ELF-1 (cell line): ENCODE results near the gene PCDHGA1.

Experiments
- DNase-seq: peaks from one replicate; pipeline ENCODE4 v3.0.0-alpha.2; 2016; ENCODE audit warnings: low read depth, low spot score

The PCDHGA1 gene

DNA sequence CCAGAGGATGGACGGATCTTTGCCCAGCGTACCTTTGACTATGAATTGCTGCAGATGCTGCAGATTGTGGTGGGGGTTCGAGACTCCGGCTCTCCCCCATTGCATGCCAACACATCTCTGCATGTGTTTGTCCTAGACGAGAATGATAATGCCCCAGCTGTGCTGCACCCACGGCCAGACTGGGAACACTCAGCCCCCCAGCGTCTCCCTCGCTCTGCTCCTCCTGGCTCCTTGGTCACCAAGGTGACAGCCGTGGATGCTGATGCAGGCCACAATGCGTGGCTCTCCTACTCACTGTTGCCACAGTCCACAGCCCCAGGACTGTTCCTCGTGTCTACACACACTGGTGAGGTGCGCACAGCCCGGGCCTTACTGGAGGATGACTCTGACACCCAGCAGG lies 160.5 kb downstream of the PCDHGA1 start:
- no peak for DNase-seq

DNA sequence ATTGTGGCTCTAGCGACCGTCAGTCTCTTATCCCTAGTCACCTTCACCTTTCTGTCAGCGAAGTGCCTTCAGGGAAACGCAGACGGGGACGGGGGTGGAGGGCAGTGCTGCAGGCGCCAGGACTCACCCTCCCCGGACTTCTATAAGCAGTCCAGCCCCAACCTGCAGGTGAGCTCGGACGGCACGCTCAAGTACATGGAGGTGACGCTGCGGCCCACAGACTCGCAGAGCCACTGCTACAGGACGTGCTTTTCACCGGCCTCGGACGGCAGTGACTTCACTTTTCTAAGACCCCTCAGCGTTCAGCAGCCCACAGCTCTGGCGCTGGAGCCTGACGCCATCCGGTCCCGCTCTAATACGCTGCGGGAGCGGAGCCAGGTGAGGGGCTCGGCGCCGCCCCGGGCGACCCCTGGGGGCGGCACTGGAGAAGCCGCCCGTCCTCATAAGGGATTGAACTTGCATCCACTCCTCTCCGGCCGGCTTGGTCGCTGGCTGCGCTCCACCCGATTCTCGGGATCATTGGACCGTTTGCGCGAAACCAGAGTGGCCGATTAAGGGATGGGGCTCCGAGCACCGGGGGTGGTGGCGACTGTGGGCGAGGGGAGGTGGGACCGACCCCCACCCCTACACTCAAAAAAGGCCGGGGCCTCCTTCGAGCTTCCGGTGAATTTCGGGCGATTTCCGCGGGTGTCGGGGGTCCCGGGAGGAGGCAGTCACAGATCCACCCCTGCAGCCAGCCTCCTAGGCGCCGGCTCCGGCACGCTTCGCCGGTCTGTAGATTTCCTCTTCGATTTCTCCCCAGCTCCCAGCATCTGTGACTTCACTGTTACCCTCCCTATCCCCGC lies 161.2 kb downstream of the PCDHGA1 start:
- peak; percentile 57 for DNase-seq

DNA sequence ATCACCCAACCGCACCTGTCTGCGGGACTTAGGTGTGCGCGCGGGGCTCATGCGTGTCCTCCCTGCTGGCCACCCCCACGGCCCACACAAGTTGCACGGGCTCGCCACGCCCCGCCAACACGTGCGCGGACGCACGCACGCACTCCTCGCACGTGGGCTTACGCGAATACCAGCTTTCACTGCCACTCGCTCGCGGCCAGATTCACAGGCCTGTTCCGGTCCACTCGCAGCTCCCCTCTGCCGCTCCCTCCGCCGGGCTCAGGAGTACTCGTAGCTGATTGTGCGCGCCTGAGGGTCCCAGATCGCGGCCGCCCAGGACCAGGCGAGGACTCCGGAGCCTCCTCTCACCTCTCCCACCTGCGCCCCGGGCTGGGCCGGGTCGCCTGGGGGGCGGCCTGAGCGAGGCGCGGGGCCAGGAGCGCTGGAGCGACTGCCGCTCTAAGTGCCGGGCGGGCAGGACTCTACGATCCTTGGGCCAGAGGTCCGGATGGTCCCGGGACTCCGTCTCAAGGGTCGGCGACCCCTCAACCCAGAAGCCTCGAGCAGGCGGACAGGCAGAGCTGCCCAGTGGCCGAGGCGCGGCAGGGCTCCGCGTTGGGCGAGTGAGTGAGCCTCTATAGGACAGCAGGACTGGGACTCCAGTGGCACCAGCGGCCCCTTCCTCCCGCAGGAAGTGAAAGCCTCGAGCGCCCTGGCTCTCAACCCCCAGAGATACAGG lies 162.0 kb downstream of the PCDHGA1 start:
- DNase-seq: peak; percentile 57

DNA sequence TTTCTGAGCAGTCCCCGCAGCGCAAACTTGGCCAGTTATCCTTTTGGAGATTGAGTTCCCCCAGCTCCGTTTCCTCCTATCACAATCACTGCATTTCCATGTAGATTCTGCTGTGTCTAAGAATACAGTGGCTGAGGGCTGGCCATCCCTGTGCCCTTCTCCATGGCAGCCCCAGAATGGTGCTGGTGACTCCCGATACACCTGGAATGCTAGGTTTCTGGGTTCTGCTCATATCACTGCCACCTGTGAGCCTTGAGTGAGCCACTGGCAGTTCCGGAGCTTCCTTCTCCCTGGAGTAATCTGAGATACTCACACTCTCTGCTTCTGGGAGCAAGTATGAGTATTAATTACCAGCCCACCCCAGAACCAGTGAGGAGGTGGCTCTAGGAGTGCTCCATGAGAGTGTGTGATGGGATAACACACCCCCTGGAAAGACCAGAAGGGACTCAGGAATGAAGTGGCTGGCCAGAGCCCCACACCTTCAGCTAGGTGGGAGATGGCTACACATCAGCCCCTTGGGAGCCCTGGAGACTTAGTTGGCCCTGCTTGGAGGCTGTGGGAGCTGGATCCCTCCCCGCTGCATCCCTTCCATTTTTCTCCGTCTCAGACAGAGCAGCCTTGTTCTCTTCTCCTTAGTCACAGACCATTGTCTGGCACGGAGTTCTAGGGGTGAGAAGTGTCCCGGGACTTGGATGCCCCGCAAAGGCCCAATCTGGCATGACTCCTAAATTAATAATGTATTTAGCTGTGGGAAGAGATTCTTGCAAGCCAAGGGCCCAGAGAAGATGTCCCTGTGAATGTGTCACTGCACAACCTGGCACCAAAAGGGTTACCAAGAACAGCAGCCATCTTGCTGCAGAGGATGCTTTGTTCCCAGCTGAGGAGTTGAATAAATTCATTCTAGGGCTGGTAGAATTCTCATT lies 163.4 kb downstream of the PCDHGA1 start:
- no peak for DNase-seq

DNA sequence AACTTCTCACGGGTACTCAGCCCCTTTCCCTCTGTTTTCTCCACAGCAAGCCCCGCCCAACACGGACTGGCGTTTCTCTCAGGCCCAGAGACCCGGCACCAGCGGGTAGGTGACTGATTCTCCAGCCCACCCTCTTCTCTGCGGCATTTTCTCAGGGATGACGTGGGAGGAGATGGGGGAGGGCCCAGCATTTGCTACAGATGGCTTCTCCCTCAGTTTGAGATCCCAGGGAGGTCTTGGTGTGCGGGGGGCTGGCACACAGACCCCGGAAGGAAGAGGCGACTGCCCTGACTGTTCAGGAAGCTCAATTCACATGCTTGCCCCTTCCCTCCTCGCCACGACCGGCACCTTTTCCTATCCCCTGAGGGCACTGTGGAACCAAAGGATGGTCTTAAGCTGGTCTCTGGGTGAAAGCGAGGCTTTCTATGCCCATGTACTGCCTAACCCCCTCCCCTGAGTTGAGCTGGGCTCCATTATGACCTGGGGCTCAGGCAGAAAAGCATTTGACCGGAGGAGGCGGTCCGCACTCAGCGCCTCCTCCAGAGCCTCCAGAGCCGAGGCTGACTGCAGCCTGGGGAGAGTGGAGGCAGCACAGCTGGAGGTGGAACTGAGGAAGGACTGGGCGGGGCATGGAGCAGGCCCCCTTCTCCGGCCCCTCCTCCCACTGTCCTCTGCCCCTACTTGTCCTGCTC lies 164.6 kb downstream of the PCDHGA1 start:
- peak; percentile 80 for DNase-seq

DNA sequence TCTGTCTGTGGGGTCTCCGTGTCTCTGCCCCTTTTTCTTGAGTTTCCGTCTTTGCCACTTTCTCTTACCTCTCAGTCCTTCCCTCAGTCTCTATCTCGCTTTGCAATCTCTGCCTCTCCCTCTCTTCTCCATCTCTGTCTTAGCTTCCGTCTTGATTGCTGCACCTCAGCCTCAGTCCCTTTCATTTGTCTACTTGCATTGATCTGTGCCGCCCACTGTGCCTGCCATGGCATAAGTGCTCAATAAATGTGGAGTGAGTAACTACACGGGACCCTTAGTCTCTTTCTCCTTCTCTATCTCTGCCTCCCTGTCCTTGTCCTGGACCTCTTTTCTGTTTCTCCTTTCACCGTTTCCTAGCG lies 165.1 kb downstream of the PCDHGA1 start:
- no peak for DNase-seq

DNA sequence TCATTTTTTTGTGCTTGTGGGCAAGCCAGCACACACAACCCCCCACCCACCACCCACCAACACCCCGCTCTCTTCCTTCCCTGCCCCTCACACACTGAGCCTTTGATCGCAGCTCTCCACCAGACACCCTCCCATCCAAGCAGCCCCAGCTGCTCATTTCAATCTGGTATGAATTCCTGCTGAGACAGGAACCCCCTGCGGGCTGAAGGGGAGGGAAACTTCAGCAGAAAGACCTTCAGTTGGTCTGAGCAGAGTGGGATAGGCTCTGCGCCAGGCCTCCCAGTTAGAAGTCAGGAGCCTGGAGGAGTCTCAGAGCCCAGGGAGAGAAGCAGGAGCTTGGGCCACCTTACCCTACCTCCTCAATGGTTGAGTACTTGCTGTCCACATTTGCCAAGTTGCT lies 165.7 kb downstream of the PCDHGA1 start:
- peak; percentile 90 for DNase-seq

DNA sequence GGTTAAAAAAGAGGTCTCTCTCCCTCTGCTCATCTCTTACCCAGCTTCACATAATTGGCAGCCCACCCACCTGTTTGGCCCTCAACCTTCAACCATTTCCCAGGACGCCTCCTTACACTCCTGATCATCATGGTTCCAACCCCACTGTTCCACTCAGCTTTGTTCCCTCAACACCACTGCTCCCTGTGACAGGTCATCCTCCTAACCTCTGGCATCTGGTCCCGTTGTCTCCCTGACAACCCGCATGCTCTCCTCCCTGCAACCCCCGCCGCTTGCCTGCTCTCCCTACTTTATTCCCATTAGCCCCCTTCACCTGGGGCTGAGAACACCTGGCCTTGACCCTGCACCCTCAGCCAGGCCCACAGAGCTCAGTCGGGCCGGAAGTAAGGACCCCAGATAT lies 171.4 kb downstream of the PCDHGA1 start:
- no peak for DNase-seq

DNA sequence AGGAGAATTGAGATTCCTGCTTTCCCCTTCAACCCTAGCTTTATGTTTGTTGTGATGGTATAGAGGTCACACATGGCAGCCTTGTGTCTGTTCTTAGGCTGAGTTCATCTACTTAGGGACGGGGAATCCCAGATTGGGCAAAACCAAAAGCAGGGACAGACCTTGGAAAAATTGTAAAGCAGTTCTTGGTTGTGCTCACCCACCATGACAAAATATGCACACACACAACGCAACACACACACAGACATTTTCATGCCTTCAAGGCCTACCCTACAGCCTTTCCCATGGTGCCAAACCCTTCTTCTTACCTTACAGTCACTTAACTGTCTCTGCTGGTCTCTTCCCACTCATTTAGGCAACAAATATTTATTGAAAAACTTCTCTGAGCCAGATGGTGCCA lies 173.4 kb downstream of the PCDHGA1 start:
- no peak for DNase-seq

DNA sequence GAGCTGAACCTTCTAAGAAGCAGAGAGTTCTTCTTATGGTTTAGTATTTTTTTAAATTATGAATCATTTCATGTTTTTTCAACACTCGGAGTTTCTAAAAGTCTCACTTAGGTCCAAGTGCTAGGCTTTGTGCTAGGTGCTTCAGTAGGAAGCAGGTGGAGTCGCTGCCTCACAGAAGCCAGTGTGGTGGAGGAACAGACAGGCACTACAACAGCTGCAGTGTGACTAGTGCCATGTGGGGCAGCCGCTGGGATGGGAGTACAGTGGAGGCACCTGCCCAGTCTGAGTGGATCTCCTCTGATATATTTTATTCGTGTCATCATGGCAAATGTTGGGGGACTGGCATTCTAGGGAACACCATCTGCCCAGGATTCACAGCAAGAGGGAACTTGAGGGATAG lies 173.9 kb downstream of the PCDHGA1 start:
- DNase-seq: no peak

DNA sequence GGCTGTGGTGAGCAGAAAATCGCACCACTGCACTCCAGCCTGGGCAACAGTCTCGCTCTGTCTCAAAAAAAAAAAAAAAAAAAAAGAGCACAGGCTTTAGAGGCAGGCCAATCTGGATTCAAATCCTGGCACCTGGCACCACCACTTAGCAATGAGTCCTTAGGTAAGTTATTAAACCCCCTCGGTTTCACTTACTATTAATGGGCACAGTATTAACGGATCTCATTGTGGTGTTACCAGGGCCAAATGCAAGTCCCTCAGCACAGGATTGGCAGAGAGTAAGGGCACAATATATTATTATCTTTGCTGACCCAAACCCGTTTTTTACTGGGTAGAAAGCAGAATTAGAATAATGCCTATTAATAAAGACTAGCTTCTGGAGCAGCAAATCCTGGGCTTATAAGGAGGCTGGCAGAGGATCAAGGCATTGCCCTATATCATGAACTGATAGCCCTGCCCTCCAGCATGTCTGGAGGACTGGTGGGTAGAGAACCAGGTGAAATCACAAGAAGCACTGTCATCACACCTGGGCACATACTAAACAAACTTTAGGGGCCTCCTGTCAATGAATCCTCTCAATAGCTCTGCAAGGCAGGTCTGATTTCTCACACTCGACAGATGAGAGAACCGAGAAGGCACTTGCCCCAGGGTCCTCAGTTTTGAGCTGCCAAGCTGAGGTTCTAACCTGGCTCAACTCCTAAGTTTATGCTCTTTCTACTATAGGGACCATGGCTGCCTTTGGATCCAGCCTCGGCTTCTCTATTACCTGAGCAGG lies 176.3 kb downstream of the PCDHGA1 start:
- DNase-seq: no peak

DNA sequence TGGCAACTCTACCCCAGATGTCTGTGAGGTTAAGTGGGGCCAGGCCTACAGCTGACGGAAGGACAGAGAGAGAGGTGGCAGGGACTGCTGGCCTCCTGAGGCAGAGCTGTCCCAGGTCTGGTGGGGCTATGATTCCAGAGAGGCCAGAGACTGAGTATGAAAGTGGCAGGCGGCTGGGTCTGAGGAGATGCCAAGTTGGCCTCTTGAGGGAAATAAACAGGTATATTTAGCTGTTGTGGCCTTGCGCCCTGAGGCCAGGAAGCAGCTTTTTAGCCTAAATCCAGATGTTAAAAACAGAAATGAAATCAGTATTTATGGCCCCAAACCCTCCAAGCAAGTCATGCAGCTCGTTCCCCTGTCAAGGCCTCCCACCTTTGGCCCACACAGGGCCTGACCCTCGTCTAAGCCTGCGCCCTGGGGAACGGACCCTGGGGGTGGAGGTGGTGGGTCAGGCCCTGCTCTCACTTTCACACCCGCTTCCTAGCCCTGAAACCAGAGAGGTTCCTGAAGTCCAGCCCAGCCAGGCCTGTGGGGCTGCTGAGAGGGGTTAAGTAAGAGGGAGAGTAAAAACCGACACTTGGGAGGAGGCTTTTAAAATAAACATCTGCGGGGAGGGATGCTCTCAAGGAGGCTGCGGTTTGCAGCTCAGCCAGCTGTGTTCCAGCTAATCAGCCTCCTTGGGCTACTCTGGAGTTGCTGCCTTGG lies 177.2 kb downstream of the PCDHGA1 start:
- DNase-seq: peak; percentile 60

DNA sequence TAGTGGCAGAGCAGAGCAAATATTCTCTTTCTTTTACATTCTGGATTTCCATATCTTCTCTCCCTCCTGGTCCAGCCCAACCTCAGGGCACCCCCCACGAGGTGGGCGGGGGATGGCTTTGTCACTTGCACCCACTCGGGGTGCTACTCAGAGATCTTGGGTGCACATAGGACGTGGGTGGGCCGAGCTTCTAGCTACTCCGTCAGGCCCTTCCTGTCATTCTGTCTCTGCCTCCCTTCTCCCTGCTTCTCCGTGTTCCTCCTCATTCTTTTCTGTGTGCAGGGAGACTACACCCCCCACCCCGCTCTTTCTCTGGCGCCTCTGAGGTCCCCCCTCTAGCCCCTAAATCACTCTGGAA lies 178.1 kb downstream of the PCDHGA1 start:
- DNase-seq: no peak

DNA sequence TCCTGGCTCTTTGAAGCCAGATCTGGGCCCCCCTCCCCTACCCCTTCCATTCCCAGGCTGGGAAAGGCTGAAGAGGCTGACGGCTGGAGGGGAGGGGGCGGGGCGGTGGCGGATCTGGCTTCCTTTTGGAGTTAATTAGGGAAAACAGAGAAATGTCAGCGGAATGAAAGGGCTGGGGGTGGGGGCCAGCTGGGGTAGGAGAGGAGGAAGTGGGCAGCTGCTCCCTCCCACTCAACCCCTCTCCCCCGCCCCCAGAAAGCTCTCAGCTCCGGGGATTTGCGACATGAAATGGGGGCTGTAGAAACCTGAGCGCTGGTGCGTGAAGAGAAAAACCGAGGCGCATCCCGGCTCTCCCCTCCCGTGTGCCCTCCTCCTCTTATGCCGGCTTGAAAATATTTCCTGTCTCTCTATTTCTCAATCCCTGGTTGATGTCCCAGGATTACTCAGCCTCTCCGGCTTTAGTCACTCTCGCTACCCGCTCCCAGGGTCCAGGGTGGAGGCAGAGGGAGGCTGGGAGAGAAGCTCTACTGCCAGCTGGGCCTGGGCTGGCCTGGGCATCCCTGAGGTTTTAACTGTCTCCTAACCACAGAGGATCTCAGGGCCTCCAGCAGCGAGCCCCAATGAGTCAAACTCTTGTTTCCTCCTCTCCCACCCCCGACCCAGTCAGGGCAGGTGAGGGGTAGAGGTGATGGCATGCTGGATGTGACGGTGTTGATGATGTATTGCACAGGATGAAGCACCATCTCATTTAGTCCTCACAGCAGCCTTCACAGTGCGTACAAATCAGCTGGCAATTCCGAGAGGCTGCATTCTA lies 178.7 kb downstream of the PCDHGA1 start:
- peak; percentile 78 for DNase-seq

DNA sequence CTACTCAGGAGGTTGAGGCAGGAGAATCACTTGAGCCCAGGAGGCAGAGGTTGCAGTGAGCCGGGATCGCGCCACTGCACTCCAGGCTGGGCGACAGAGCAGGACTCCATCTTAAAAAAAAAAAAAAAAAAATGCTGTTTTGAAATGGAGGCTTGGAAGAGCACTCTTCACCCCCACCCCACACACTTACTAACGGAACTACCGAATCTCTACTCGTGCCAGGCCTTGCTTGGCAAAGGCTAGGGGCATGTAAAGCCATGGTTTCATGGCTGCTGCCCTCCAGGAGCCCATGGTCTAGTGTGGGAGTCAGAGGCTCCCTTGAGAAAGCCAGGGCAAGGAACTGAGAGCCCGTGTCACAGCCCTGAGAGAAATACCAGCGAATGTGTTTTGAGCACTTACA lies 179.8 kb downstream of the PCDHGA1 start:
- DNase-seq: no peak

DNA sequence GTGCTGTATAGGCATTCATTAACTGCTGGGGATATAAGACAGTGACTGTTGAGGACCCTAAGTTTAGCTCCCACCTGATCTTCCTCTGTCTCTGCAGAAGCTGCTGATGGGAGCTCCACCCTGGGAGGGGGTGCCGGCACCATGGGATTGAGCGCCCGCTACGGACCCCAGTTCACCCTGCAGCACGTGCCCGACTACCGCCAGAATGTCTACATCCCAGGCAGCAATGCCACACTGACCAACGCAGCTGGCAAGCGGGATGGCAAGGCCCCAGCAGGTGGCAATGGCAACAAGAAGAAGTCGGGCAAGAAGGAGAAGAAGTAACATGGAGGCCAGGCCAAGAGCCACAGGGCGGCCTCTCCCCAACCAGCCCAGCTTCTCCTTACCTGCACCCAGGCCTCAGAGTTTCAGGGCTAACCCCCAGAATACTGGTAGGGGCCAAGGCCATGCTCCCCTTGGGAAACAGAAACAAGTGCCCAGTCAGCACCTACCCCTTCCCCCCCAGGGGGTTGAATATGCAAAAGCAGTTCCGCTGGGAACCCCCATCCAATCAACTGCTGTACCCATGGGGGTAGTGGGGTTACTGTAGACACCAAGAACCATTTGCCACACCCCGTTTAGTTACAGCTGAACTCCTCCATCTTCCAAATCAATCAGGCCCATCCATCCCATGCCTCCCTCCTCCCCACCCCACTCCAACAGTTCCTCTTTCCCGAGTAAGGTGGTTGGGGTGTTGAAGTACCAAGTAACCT lies 180.7 kb downstream of the PCDHGA1 start:
- no peak for DNase-seq

DNA sequence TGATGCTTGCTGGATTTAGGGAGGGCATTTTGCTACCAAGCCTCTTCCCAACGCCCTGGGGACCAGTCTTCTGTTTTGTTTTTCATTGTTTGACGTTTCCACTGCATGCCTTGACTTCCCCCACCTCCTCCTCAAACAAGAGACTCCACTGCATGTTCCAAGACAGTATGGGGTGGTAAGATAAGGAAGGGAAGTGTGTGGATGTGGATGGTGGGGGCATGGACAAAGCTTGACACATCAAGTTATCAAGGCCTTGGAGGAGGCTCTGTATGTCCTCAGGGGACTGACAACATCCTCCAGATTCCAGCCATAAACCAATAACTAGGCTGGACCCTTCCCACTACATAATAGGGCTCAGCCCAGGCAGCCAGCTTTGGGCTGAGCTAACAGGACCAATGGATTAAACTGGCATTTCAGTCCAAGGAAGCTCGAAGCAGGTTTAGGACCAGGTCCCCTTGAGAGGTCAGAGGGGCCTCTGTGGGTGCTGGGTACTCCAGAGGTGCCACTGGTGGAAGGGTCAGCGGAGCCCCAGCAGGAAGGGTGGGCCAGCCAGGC lies 181.5 kb downstream of the PCDHGA1 start:
- DNase-seq: no peak

DNA sequence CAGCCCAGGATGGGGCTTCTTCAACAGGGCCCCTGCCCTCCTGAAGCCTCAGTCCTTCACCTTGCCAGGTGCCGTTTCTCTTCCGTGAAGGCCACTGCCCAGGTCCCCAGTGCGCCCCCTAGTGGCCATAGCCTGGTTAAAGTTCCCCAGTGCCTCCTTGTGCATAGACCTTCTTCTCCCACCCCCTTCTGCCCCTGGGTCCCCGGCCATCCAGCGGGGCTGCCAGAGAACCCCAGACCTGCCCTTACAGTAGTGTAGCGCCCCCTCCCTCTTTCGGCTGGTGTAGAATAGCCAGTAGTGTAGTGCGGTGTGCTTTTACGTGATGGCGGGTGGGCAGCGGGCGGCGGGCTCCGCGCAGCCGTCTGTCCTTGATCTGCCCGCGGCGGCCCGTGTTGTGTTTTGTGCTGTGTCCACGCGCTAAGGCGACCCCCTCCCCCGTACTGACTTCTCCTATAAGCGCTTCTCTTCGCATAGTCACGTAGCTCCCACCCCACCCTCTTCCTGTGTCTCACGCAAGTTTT lies 182.1 kb downstream of the PCDHGA1 start:
- peak; percentile 94 for DNase-seq
